B cell (primary cell): ENCODE results near the gene ZRANB3. TPM values are rescaled to one million over a fixed set of nuclear protein-coding genes. Genes with fewer than 3 reads are reported as not detected.

ENCODE experiments used
- ATAC-seq: fragments of 200-7000 bp; cut with Tn5 transposase; one replicate; pipeline ENCODE4 v1.10.0; 2021; ENCODE audit warnings: low read depth, mild to moderate bottlenecking, moderate number of reproducible peaks, moderate library complexity
- CTCF ChIA-PET: fragments of 350-600 bp; sonication (Branson Sonifier 250); formaldehyde crosslinking; loops from one replicate; lab custom pipeline; 2021; ENCODE audit warnings: antibody characterized with exemption, inconsistent platforms; lab: Charles Lee
- POLR2A ChIA-PET: fragments of 350-600 bp; sonication (Branson Sonifier 250); formaldehyde crosslinking; loops from one replicate; lab custom pipeline; 2021; ENCODE audit warnings: antibody characterized with exemption; lab: Charles Lee
- DNase-seq: peaks from one replicate; pipeline ENCODE4 v3.0.0; 2013
- H2AFZ ChIP-seq: 2 replicates; pipeline ENCODE4 v1.6.1; 2012; ENCODE audit warnings: mild to moderate bottlenecking, low read depth, low read length; ENCODE audit not compliant: insufficient read depth, poor library complexity, severe bottlenecking
- H3K27ac ChIP-seq, 2 donors: 1 replicate in 1 of 2; 2 replicates in 1 of 2; pipeline ENCODE4 v1.5.1; 2012 to 2013; ENCODE audit warnings: low read length in 2 of 2, mild to moderate bottlenecking in 2 of 2, moderate library complexity in 1 of 2
- H3K27me3 ChIP-seq, 4 experiments: fragments of 200-600 bp in 1 of 4; sonication (generic) in 1 of 4; replicated peaks in 1 of 4; 1 replicate in 2 of 4; 2 replicates in 2 of 4; pipeline versions ENCODE4 v1.6.1 to v1.7.0; 2013 to 2016; ENCODE audit warnings: low read length in 3 of 4, mild to moderate bottlenecking in 2 of 4, mixed read lengths in 1 of 4, moderate library complexity in 1 of 4; ENCODE audit not compliant: insufficient read depth in 4 of 4, control insufficient read depth in 3 of 4; ENCODE audit errors: control extremely low read depth in 1 of 4
- H3K36me3 ChIP-seq, 2 experiments: replicated peaks in 1 of 2; 1 replicate in 1 of 2; 2 replicates in 1 of 2; pipeline versions ENCODE4 v1.6.1 to v1.7.1; 2013; ENCODE audit warnings: low read length in 1 of 2; ENCODE audit not compliant: insufficient read depth in 2 of 2, control insufficient read depth in 1 of 2; ENCODE audit errors: control extremely low read depth in 1 of 2, extremely low read depth in 1 of 2
- H3K4me1 ChIP-seq, 2 donors: fragments of 200-600 bp in 1 of 2; sonication (generic) in 1 of 2; 1 replicate in 1 of 2; 2 replicates in 1 of 2; pipeline versions ENCODE4 v1.5.1 to v1.6.1; 2013 to 2017; ENCODE audit warnings: low read length in 2 of 2; ENCODE audit not compliant: control insufficient read depth in 2 of 2, insufficient read depth in 2 of 2
- H3K4me2 ChIP-seq: replicated peaks from 2 replicates; pipeline ENCODE3; 2012; ENCODE audit warnings: mild to moderate bottlenecking, low read depth, low read length; ENCODE audit not compliant: poor library complexity, severe bottlenecking
- H3K4me3 ChIP-seq, 5 experiments: fragments of 200-600 bp in 1 of 5; sonication (generic) in 1 of 5; 1 replicate in 3 of 5; 2 replicates in 2 of 5; pipeline versions ENCODE4 v1.5.1 to v1.7.0; 2011 to 2016; ENCODE audit warnings: low read length in 4 of 5, mild to moderate bottlenecking in 4 of 5, low read depth in 2 of 5, control low read depth in 1 of 5, moderate library complexity in 1 of 5; ENCODE audit not compliant: insufficient read depth in 1 of 5; ENCODE audit errors: control extremely low read depth in 1 of 5, extremely low read depth in 1 of 5
- H3K79me2 ChIP-seq: fragments of 200-600 bp; sonication (generic); one replicate; pipeline ENCODE4 v1.6.0; 2016; ENCODE audit warnings: low read length; ENCODE audit not compliant: control insufficient read depth, insufficient read depth
- H3K9ac ChIP-seq: fragments of 200-600 bp; sonication (generic); 2 replicates; pipeline ENCODE4 v1.6.1; 2017; ENCODE audit warnings: mild to moderate bottlenecking, low read length, moderate library complexity
- H3K9me3 ChIP-seq, 3 donors: one replicate each; pipeline versions ENCODE4 v1.6.1 to v1.7.1; 2013; ENCODE audit warnings: low read length in 2 of 3; ENCODE audit not compliant: control insufficient read depth in 2 of 3, insufficient read depth in 1 of 3; ENCODE audit errors: control extremely low read depth in 1 of 3
- H4K20me1 ChIP-seq: 2 replicates; pipeline ENCODE4 v1.6.0; 2012; ENCODE audit warnings: mild to moderate bottlenecking, low read length; ENCODE audit not compliant: insufficient read depth, control insufficient read depth, poor library complexity, severe bottlenecking
- H3K27ac Mint-ChIP-seq: one replicate; pipeline ENCODE4 v1.8.0; 2021; ENCODE audit warnings: mixed read lengths
- H3K27me3 Mint-ChIP-seq: one replicate; pipeline ENCODE4 v1.8.0; 2021; ENCODE audit warnings: mixed read lengths
- H3K4me1 Mint-ChIP-seq: one replicate; pipeline ENCODE4 v1.8.0; 2021; ENCODE audit warnings: mixed read lengths
- H3K4me3 Mint-ChIP-seq: one replicate; pipeline ENCODE4 v1.8.0; 2021; ENCODE audit warnings: mixed read lengths
- H3K9me3 Mint-ChIP-seq: one replicate; pipeline ENCODE4 v1.8.0; 2022; ENCODE audit warnings: mixed read lengths; ENCODE audit not compliant: insufficient read depth
- CTCF ChIP-seq: fragments of 200-600 bp; IDR thresholded peaks from one replicate; pipeline ENCODE4 v1.8.0; 2022; ENCODE audit warnings: antibody characterized with exemption, mild to moderate bottlenecking
- EZH2 ChIP-seq: IDR thresholded peaks from 2 replicates; pipeline ENCODE4 v1.6.1; 2012; ENCODE audit warnings: borderline replicate concordance, low read depth, mild to moderate bottlenecking, moderate library complexity, low read length; ENCODE audit not compliant: insufficient read depth, poor library complexity, severe bottlenecking
- WGBS: methylation state at CpG from one replicate; pipeline ENCODE4 v1.1.5; 2013; ENCODE audit warnings: missing lambda C conversion rate; ENCODE audit not compliant: insufficient coverage; 5-methylcytosine and 5-hydroxymethylcytosine counted together
- intact Hi-C: fragments of 100-400 bp; cut with micrococcal nuclease; formaldehyde crosslinking; loops from one replicate; pipeline ENCODE4 v1.10.0; 2022
- polyA plus RNA-seq: library from polyadenylated mRNA; depleted of rRNA; stranded (reverse); fragments of >200 nt; gene quantifications from 2 replicates; pipeline ENCODE4 v1.2.3, GENCODE V29; 2012
- total RNA-seq, 2 donors: library from RNA; stranded (reverse); fragments of 120-200 nt in 1 of 2; gene quantifications; 1 replicate in 1 of 2; 2 replicates in 1 of 2; pipeline versions ENCODE4 v1.2.3 to v1.2.4, GENCODE V29; 2013 to 2022

Gene ZRANB3
- total and polyA plus RNA-seq, 2 donors (not counting 1 experiment from before 2014, with no cell fraction given) = 2.4 to 9.8 TPM

- Histone ChIP-seq H3K4me1 (peaks cover 13 to 14% of the 10 kb centered on the region in 2 donors), H3K79me2 (peaks cover 28% of the 10 kb centered on the region), H2AFZ (no peak overlapping the region), H3K9ac (no peak overlapping the region), H3K27me3 (no peaks in the 10 kb centered on the region), H3K4me2 (no peak overlapping the region), H4K20me1 (no peaks in the 10 kb centered on the region), H3K27ac (no peak overlapping the region), H3K4me3 (no peak overlapping the region), H3K36me3 (no peaks in the 10 kb centered on the region), H3K9me3 (no peaks in the 10 kb centered on the region)
- Mint-ChIP-seq H3K27me3 (no peaks in the 10 kb centered on the region), H3K4me1 (peaks cover 8% of the 10 kb centered on the region), H3K27ac (no peak overlapping the region), H3K9me3 (no peaks in the 10 kb centered on the region), H3K4me3 (no peak overlapping the region)
- no peak for TF ChIP-seq EZH2
- no peak for TF ChIP-seq CTCF
- DNase-seq (no peak), ATAC-seq (no peak)
- CTCF ChIA-PET = no interaction called here
- POLR2A ChIA-PET = no interaction called here
- intact Hi-C loops = no loop called here
- WGBS = 100% methylated on average over 1 of the region's 3 CpGs
Measured at GRCh38 chr2:135528006-135528405, 3.0 kb downstream of the ZRANB3 start.

GRCh38 chr2:135525786-135526185 is 5.2 kb downstream of the ZRANB3 start:
- ChIA-PET POLR2A (no interaction called here), CTCF (interaction anchor here (0.8 kb wide), 1 partner anchor 77 kb away, joined by 4 read pairs; no protein-coding TSS in a partner anchor)
- no peak for DNase-seq
- peaks cover 5 to 8% of the 10 kb centered on the region in 2 donors for H3K4me1 ChIP-seq
- ATAC-seq = no peak
- intact Hi-C loops = no loop called here
- Mint-ChIP-seq H3K27me3 (no peaks in the 10 kb centered on the region), H3K27ac (no peak overlapping the region), H3K4me3 (no peak overlapping the region), H3K4me1 (no peaks in the 10 kb centered on the region), H3K9me3 (no peaks in the 10 kb centered on the region)
- H3K27me3 ChIP-seq = no peaks in the 10 kb centered on the region
- H3K4me2 ChIP-seq = no peak overlapping the region
- H4K20me1 ChIP-seq = no peaks in the 10 kb centered on the region
- WGBS = no CpG with 5 or more reads among the region's 1 CpG
- H3K9ac ChIP-seq = no peak overlapping the region
- H3K36me3 ChIP-seq = no peaks in the 10 kb centered on the region
- no peak overlapping the region for H3K27ac ChIP-seq
- TF ChIP-seq EZH2 (no peak), CTCF (no peak)
- no peaks in the 10 kb centered on the region for H3K9me3 ChIP-seq
- H3K79me2 ChIP-seq = peaks cover 32% of the 10 kb centered on the region
- H3K4me3 ChIP-seq = no peak overlapping the region
- no peak overlapping the region for H2AFZ ChIP-seq
